Panc1 (cell line): ENCODE results near the gene CDC6. TPM values are rescaled to one million over a fixed set of nuclear protein-coding genes. Genes with fewer than 3 reads are reported as not detected.
"Not testable (repeated sequence)": the region's sequence is repeated elsewhere in the genome, so short reads cannot be mapped to it uniquely, and the experiment has no call there.

Experiments
- ATAC-seq: fragments of 200-7000 bp; cut with Tn5 transposase; 2 replicates; pipeline ENCODE4 v1.9.1; 2020; ENCODE audit warnings: mild to moderate bottlenecking, moderate library complexity
- BruUV-seq: library from RNA; stranded (reverse); fragments of 400-500 nt; replicated peaks from 2 replicates; lab custom pipeline; 2021; lab: Mats Ljungman, UMichigan
- CTCF ChIA-PET: fragments of 300-600 bp; sonication (Branson Sonifier 250); formaldehyde crosslinking; loops from one replicate; lab custom pipeline; 2022; ENCODE audit warnings: antibody characterized with exemption; lab: Charles Lee
- POLR2A ChIA-PET: fragments of 300-600 bp; sonication (Branson Sonifier 250); formaldehyde crosslinking; loops from one replicate; lab custom pipeline; 2022; ENCODE audit warnings: antibody characterized with exemption; lab: Charles Lee
- DNase-seq: peaks from one replicate; pipeline ENCODE4 v3.0.0-alpha.2; 2010; ENCODE audit warnings: low read depth, low spot score
- H3K27ac ChIP-seq: 2 replicates; pipeline ENCODE4 v1.5.1; 2011; ENCODE audit warnings: mild to moderate bottlenecking, low read length, inconsistent platforms
- H3K27me3 ChIP-seq: fragments of 200-500 bp; sonication (Bioruptor generic); 2 replicates; pipeline ENCODE4 v1.6.0; 2014; ENCODE audit warnings: low read length, inconsistent platforms; ENCODE audit not compliant: control insufficient read depth, insufficient read depth
- H3K36me3 ChIP-seq: fragments of 200-500 bp; sonication (Bioruptor generic); 2 replicates; pipeline ENCODE4 v1.5.1; 2014; ENCODE audit warnings: inconsistent platforms, mild to moderate bottlenecking, low read length, moderate library complexity; ENCODE audit not compliant: control insufficient read depth, insufficient read depth
- H3K4me1 ChIP-seq: 2 replicates; pipeline ENCODE4 v1.5.1; 2011; ENCODE audit warnings: inconsistent platforms, mild to moderate bottlenecking, low read length, moderate library complexity; ENCODE audit not compliant: control insufficient read depth, insufficient read depth
- H3K4me3 ChIP-seq, 2 experiments: 2 replicates each; pipeline ENCODE4 v1.5.1; 2011 to 2012; ENCODE audit warnings: low read depth in 2 of 2, low read length in 2 of 2, mild to moderate bottlenecking in 2 of 2, inconsistent platforms in 1 of 2, moderate library complexity in 1 of 2
- H3K9me3 ChIP-seq: fragments of 200-500 bp; sonication (Bioruptor generic); 2 replicates; pipeline ENCODE4 v1.5.1; 2014; ENCODE audit warnings: low read depth, mild to moderate bottlenecking, inconsistent platforms, low read length, moderate library complexity; ENCODE audit not compliant: control insufficient read depth, insufficient read depth
- CTCF ChIP-seq: fragments of 450-650 bp; IDR thresholded peaks from 2 replicates; pipeline ENCODE4 v1.5.1; 2017; ENCODE audit warnings: mild to moderate bottlenecking
- POLR2AphosphoS5 ChIP-seq: IDR thresholded peaks from 2 replicates; pipeline ENCODE4 v1.6.1; 2012; ENCODE audit warnings: mild to moderate bottlenecking, low read depth, low read length, moderate library complexity
- SIN3A ChIP-seq: IDR thresholded peaks from 2 replicates; pipeline ENCODE4 v1.6.1; 2012; ENCODE audit warnings: low read depth, mild to moderate bottlenecking, low read length, moderate library complexity, borderline replicate concordance; ENCODE audit not compliant: insufficient read depth
- in situ Hi-C: cut with HindIII; loops from 2 replicates; pipeline ENCODE4 v1.10.0; 2016; ENCODE audit warnings: low sequenced_read_pairs, low pct_unique_long_range_greater_than_20kb
- intact Hi-C: fragments of 100-400 bp; cut with micrococcal nuclease; formaldehyde crosslinking; loops from one replicate; pipeline ENCODE4 v1.10.0; 2022; ENCODE audit not compliant: unreplicated experiment
- total RNA-seq: library from RNA; stranded (reverse); gene quantifications from one replicate; pipeline ENCODE4 v1.2.1, GENCODE V29; 2021; ENCODE audit not compliant: unreplicated experiment
- TF ChIP-seq, protein P1 (sequence below), 2 experiments: IDR thresholded peaks; 2 replicates each; pipeline ENCODE4 v1.6.1; 2011 to 2012; ENCODE audit warnings: low read depth in 2 of 2, control low read depth in 1 of 2, low read length in 1 of 2, mild to moderate bottlenecking in 1 of 2, moderate library complexity in 1 of 2; ENCODE audit not compliant: insufficient read depth in 1 of 2

The CDC6 gene
- total RNA-seq, 1 experiment from 2014 or later: 66.3 TPM

DNA sequence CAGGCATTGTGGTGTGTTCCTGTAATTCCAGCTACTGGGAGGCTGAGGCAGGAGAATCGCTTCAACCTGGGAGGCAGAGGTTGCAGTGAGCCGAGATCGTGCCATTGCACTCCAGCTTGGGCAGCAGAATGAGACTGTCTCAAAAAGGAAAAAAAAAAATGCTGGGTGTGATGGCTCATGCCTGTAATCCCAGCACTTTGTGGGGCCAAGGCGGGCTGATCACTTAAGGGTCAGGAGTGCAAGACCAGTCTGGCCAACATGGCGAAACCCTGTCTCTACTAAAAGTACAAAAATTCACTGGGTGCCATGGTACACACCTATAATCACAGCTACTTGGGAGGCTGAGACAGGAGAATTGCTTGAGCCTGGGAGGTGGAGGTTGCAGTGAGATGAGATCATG lies 17.2 kb downstream of the CDC6 start:
- not testable (repeated sequence) for ATAC-seq, H3K36me3 ChIP-seq, BruUV-seq, H3K9me3 ChIP-seq, H3K4me3 ChIP-seq, DNase-seq, H3K27me3 ChIP-seq
- ChIA-PET POLR2A (interaction anchor here (0.7 to 1.3 kb wide), 2 partner anchors 41 to 113 kb away, joined by 3 to 4 read pairs; partner anchors contain the start of gene TOP2A), CTCF (interaction anchor here (0.7 to 6.9 kb wide), 2 partner anchors 14 to 49 kb away, joined by 3 to 81 read pairs; no protein-coding TSS in a partner anchor)
- intact Hi-C loops (loop anchor here (10.0 kb wide), 1 partner anchor 110 kb away; the partner anchor contains the start of gene TOP2A), in situ Hi-C loops (loop anchor here (5.0 kb wide), 2 partner anchors 47 to 217 kb away; no protein-coding TSS in a partner anchor)
- Histone ChIP-seq H3K27ac (peak overlapping the region; percentile 72), H3K4me1 (peaks cover 58% of the 10 kb centered on the region)

GRCh38 chr17:40306395-40306794 lies 18.7 kb downstream of the CDC6 start:
- in situ Hi-C loops (no loop called here), intact Hi-C loops (loop anchor here (10.0 kb wide), 1 partner anchor 108 kb away; the partner anchor contains the start of gene TOP2A)
- ChIA-PET POLR2A (interaction anchor here (1.1 kb wide), 1 partner anchor 15 kb away, joined by 3 read pairs; no protein-coding TSS in a partner anchor), CTCF (interaction anchor here (0.6 to 6.9 kb wide), 3 partner anchors 11 to 107 kb away, joined by 3 to 81 read pairs (median 18); no protein-coding TSS in a partner anchor)
- Histone ChIP-seq H3K27me3 (no peaks in the 10 kb centered on the region), H3K4me1 (peaks cover 74% of the 10 kb centered on the region), H3K4me3 (no peak overlapping the region), H3K36me3 (peaks cover 4% of the 10 kb centered on the region; the same call in 1 of the 2 replicates), H3K27ac (peak overlapping the region; percentile 95), H3K9me3 (no peaks in the 10 kb centered on the region)
- TF ChIP-seq, protein P1, sequence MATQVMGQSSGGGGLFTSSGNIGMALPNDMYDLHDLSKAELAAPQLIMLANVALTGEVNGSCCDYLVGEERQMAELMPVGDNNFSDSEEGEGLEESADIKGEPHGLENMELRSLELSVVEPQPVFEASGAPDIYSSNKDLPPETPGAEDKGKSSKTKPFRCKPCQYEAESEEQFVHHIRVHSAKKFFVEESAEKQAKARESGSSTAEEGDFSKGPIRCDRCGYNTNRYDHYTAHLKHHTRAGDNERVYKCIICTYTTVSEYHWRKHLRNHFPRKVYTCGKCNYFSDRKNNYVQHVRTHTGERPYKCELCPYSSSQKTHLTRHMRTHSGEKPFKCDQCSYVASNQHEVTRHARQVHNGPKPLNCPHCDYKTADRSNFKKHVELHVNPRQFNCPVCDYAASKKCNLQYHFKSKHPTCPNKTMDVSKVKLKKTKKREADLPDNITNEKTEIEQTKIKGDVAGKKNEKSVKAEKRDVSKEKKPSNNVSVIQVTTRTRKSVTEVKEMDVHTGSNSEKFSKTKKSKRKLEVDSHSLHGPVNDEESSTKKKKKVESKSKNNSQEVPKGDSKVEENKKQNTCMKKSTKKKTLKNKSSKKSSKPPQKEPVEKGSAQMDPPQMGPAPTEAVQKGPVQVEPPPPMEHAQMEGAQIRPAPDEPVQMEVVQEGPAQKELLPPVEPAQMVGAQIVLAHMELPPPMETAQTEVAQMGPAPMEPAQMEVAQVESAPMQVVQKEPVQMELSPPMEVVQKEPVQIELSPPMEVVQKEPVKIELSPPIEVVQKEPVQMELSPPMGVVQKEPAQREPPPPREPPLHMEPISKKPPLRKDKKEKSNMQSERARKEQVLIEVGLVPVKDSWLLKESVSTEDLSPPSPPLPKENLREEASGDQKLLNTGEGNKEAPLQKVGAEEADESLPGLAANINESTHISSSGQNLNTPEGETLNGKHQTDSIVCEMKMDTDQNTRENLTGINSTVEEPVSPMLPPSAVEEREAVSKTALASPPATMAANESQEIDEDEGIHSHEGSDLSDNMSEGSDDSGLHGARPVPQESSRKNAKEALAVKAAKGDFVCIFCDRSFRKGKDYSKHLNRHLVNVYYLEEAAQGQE (IDR thresholded peaks at IDR 0.05; ENCODE audit: insufficient read depth in 1 of 2, low read depth in 2 of 2, low read length in 1 of 2): no peak
- 0 out of 2 replicates have a peak, but pooled peaks have one; percentile 22 for TF ChIP-seq POLR2AphosphoS5
- BruUV-seq: no TSS peak
- ATAC-seq (no peak), DNase-seq (no peak)

DNA sequence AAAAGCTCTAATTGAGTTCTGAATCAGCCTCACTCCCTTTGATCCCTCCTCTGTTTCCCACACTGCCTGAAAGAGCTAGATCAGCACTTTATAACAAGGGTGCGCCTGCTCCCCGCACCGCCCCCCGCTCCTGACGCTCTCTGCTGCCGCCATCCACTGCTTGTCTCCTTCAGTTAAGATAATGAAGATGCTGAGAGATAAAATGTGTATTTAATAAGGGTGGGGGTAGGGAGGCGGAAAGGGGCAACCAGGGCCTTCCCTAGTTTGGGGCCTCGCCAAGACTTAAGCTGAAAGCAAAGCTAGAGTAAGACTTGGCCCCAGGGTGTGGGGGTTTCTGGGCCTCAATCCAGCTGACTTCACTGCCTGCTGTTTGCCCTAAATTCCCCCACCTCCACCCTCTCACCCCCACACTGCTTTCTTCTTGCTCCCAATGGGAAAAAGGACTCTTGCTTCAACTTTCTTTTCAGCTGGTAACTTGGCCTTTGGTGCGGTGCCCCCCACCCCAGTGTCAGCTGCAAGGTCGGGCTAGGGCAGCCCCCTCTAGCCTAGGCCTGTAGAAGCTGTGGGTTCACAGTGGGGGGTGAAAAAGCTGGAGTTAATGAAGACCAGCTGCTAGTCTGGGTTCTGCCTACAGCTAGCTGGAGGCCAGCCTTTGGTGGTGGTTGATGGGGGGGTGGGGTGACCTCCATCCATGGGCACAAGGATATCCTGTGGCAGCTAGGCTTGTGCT lies 19.5 kb downstream of the CDC6 start:
- no peaks in the 10 kb centered on the region for H3K9me3 ChIP-seq
- intact Hi-C loops: loop anchor here (10.0 kb wide), 1 partner anchor 108 kb away; the partner anchor contains the start of gene TOP2A
- peak overlapping the region; percentile 95 for H3K27ac ChIP-seq
- no peak overlapping the region for H3K4me3 ChIP-seq
- CTCF ChIA-PET: interaction anchor here (0.6 to 6.9 kb wide), 5 partner anchors 10 to 1217 kb away, joined by 3 to 81 read pairs (median 5); no protein-coding TSS in a partner anchor
- TF ChIP-seq POLR2AphosphoS5 (0 out of 2 replicates have a peak, but pooled peaks have one; percentile 22), CTCF (no peak), SIN3A (0 out of 2 replicates have a peak, but pooled peaks have one; percentile 42)
- TF ChIP-seq, protein P1 (IDR thresholded peaks at IDR 0.05; ENCODE audit: insufficient read depth in 1 of 2, low read depth in 2 of 2, low read length in 1 of 2): no peak
- in situ Hi-C loops: no loop called here
- POLR2A ChIA-PET: interaction anchor here (0.6 to 1.1 kb wide), 4 partner anchors 7 to 239 kb away, joined by 3 to 5 read pairs (median 4); no protein-coding TSS in a partner anchor
- peak; percentile 43 for ATAC-seq
- DNase-seq: no peak
- H3K4me1 ChIP-seq: peaks cover 81% of the 10 kb centered on the region
- H3K27me3 ChIP-seq: no peaks in the 10 kb centered on the region
- BruUV-seq: no TSS peak
- H3K36me3 ChIP-seq: no peaks in the 10 kb centered on the region; the same call in 1 of the 2 replicates
